AG04449 (cell line): ENCODE measurements around the gene HTT.

Experiments
- CTCF ChIA-PET: fragments of 350-600 bp; formaldehyde crosslinking; extraction: SDS; loops from one replicate; lab custom pipeline; 2021; ENCODE audit warnings: antibody characterized with exemption; lab: Yijun Ruan, JAX
- POLR2A ChIA-PET: fragments of 400-600, 350-600 bp; formaldehyde crosslinking; extraction: SDS; loops from one replicate; lab custom pipeline; 2020; ENCODE audit warnings: antibody characterized with exemption, inconsistent platforms; lab: Yijun Ruan, JAX
- DNase-seq: peaks from one replicate; pipeline ENCODE4 v3.0.0-alpha.2; 2010; ENCODE audit warnings: low read depth, low spot score
- H3K4me3 ChIP-seq: 2 replicates; pipeline ENCODE4 v1.5.1; 2011; ENCODE audit warnings: low read depth, mild to moderate bottlenecking, control low read depth, low read length
- TF ChIP-seq, protein P1 (sequence below): IDR thresholded peaks from one replicate; pipeline ENCODE4 v1.5.1; 2011; ENCODE audit warnings: mild to moderate bottlenecking, moderate library complexity, low read length, control low read depth, inconsistent platforms; ENCODE audit not compliant: insufficient read depth; ENCODE audit errors: missing control alignments

HTT gene

DNA sequence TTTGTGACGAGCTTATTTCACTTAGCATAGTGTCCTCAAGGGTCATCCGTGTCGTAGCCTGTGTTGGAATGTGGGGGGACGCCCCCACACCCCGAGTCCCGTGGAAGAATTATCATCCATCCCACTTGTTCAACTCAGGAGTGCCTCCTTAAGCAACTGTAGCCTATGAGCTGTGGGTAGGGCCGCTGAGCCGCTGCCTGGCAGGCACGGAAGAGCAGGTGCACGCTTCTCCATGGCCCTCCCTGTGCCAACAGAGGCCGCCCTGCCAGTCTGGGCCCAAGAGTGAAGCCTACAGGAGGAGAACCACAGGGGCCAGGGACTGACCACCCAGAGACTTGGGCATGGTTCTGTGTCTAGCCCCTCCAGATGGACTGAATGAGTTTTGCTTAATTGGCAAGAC lies 216.0 kb downstream of the HTT start:
- no peak for DNase-seq
- ChIA-PET POLR2A (no interaction called here), CTCF (interaction anchor here (1.2 kb wide), 1 partner anchor 191 kb away, joined by 3 read pairs; no protein-coding TSS in a partner anchor)
- TF ChIP-seq, protein P1, sequence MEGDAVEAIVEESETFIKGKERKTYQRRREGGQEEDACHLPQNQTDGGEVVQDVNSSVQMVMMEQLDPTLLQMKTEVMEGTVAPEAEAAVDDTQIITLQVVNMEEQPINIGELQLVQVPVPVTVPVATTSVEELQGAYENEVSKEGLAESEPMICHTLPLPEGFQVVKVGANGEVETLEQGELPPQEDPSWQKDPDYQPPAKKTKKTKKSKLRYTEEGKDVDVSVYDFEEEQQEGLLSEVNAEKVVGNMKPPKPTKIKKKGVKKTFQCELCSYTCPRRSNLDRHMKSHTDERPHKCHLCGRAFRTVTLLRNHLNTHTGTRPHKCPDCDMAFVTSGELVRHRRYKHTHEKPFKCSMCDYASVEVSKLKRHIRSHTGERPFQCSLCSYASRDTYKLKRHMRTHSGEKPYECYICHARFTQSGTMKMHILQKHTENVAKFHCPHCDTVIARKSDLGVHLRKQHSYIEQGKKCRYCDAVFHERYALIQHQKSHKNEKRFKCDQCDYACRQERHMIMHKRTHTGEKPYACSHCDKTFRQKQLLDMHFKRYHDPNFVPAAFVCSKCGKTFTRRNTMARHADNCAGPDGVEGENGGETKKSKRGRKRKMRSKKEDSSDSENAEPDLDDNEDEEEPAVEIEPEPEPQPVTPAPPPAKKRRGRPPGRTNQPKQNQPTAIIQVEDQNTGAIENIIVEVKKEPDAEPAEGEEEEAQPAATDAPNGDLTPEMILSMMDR: no peak
- no peak overlapping the region for H3K4me3 ChIP-seq

DNA sequence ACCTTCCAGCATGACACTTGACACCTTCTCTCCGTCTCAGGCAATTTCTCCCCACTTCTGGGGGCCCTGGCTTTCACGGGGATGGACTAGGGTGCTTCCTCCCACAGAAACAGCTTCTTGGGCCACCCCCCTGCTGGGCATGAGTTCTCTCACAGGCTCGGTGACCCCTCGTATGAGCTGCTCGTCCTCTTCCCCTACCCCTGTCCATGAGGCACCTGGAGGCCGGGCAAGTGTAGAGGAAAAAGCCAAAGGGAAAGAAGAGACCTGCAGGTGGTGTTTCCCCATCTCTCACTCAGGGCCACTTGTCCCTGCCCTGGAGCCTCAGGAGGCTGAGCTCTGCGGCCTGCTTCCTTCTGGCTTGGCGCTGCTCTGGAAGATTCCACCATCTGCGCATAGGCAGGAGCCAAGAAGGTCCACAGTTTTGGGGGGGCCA lies 216.4 kb downstream of the HTT start:
- POLR2A ChIA-PET: no interaction called here
- CTCF ChIA-PET: no interaction called here
- H3K4me3 ChIP-seq: no peak overlapping the region
- TF ChIP-seq, protein P1: no peak
- DNase-seq: no peak

DNA sequence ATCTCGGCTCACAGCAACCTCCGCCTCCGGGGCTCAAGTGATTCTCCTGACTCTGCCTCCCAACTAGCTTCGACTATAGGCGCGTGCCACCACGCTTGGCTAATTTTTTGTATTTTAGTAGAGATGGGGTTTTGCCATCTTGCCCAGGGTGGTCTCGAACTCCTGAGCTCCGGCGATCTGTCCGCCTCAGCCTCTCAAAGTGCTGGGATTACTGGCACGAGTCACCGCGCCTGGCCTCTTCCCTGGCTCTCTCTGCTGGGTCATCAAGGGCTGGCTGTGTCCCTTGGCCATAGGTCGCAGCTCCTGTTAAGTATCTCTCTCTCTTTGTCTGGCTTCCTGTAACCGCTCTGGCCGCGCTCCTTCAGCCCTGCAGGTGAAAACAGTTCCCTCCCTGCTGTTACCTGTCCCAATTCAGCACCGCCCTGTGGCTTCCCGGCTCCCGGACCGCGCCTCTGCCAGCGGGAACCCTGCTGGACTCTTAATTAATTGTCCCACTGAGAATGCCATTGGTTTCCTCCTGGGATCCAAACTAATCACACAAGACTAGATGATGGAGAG lies 217.0 kb downstream of the HTT start:
- POLR2A ChIA-PET: no interaction called here
- H3K4me3 ChIP-seq: peak overlapping the region; percentile 89
- DNase-seq: no peak
- CTCF ChIA-PET: interaction anchor here (1.0 kb wide), 1 partner anchor 189 kb away, joined by 3 read pairs; no protein-coding TSS in a partner anchor
- TF ChIP-seq, protein P1: no peak

DNA sequence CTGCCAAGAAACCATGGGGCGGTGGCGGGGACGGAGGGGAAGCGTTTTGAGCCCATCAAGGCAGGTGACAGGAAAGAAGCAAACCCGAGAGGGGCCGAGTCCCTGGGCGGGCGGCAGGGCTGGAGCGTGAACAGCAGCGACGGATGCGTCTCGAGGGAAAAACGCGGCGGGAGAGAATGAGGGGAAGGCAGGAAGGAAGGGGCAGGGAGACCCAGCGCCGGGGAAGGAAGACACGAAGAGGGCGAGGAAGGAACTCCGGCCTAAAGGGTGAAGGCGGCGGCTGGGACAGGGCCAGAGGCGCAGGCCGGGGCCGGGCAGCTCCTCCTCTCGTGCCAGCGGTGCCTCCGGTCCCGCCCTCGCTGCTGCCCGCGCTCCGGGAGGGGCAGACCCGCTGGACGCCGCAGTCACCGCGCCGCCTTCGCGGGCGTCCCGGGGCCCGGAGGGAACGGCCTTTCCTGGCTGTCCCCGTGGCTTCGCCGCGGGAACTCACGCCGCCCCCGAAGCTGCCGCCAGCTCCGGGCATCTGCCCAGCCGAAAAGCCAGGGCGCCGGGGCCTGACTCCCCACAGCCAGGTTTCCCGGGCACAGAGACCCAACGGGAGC lies 217.6 kb downstream of the HTT start:
- no peak for DNase-seq
- CTCF ChIA-PET: interaction anchor here (1.0 kb wide), 1 partner anchor 189 kb away, joined by 3 read pairs; no protein-coding TSS in a partner anchor
- TF ChIP-seq, protein P1: no peak
- H3K4me3 ChIP-seq: peak overlapping the region; percentile 89
- POLR2A ChIA-PET: interaction anchor here (0.6 to 1.0 kb wide), 2 partner anchors 20 to 183 kb away, joined by 3 to 5 read pairs; no protein-coding TSS in a partner anchor

DNA sequence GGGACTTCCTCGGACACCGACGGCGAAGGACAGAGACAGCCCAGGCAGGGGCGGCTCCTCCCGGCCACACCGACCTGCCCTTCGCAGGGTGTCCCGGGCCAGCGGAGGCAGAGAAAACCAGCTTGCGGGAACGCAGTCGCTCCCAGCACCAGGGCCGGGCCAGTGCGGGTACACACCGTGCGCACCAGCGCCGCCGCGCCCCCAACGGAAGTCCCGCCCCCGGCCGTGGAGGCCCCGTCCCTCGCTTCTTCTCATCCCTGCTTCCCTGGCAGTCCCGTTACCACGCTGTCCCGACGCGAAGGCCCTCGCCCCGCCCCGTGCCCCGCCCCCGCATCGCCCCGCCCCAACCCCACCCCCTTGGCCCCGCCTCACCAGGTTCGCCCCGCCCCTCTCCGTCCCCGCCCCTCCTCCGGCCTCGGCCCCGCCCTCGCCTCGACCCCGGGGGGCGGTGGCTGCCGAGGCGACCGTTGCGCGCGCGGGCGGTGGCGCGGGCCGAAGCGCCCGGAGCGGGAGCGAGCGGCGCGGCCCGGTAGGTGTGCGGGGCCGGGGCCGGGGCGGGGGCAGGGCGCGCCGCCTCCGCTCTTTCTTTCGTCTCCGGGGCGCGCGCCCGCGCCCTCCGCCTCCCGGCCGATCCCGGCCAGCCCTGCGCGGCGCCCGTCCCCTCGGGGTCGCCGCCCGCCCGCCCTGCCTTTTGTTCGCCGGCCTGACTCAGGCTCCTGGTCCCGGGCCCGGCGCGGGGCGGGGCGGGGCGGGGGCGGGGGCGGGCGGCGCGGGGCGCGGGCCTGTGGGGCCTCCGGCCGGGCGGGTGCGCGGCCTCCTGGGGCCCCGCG lies 218.3 kb downstream of the HTT start, which contains the start of gene RGS12:
Gene RGS12, plus strand, starts transcription at position 451 of the 830 bp plus-strand sequence. CDS start 23,150 bp downstream, outside the sequence.
- peak within 1 kb of the TSS; percentile 89 for H3K4me3 ChIP-seq
- TF ChIP-seq, protein P1: no peak
- peak; percentile 50 for DNase-seq
- CTCF ChIA-PET: interaction anchor here (0.6 to 1.4 kb wide), 4 partner anchors 10 to 188 kb away, joined by 3 to 4 read pairs (median 3); no protein-coding TSS in a partner anchor
- POLR2A ChIA-PET: interaction anchor here (0.6 to 1.0 kb wide), 2 partner anchors 21 to 184 kb away, joined by 3 to 5 read pairs; no protein-coding TSS in a partner anchor
